Measurements from ENCODE around the gene LHFPL3.
"Not testable (repeated sequence)": the region's sequence is repeated elsewhere in the genome, so short reads cannot be mapped to it uniquely, and the experiment has no call there.

Gene LHFPL3

DNA sequence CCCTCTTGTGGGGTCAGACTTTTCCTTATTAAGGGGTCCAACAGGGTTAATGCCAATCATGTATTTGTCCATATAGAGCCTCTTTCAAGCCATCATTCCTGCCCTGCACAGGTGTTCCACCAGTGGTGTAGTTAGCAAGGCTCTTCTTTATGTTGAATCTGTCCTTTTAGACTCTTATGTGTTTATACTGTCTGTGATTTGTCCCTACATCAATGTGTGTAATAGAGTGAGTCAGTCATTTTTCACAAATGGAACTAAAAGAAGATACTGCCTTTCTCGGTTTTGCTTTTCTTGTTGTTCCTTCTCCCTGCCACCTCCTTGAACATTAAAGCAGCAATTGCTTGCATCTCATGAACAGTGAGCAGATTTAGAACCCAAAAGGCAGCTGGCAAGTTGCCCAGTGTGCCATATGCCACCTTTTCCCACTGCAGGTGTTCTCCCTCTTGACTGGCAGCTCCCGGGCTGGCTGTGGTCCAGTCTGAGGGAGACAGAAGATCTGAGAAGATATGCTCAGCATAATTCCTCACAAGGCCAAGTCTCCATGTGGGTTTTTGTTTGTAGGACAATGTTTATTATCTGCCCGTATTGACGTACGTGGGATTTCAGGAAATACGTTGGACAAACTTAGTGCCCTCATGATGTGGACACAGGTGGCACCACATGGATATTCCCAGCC, 154.1 kb downstream of the LHFPL3 start:
- no peak for DNase-seq (ENCODE audit: low read depth)

DNA sequence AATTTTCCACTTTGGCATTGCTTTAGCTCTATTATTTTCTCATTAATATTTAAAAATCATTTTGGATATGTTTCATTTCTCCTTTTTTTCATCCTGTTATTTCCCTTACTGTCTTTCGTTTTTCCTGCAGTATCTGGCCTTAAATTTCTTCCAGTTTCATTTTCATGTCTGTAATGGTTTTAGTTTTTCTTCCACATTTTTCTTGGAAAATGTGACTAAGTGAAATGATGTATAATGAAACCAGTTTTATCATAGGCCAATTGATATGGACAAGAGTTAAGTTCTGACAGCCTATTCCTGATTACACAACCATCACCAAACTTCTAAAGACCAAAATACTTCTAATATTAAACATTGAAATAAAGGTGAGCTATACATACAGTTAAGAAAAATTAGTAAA, 158.5 kb downstream of the LHFPL3 start:
- DNase-seq (ENCODE audit: low read depth): no peak

DNA sequence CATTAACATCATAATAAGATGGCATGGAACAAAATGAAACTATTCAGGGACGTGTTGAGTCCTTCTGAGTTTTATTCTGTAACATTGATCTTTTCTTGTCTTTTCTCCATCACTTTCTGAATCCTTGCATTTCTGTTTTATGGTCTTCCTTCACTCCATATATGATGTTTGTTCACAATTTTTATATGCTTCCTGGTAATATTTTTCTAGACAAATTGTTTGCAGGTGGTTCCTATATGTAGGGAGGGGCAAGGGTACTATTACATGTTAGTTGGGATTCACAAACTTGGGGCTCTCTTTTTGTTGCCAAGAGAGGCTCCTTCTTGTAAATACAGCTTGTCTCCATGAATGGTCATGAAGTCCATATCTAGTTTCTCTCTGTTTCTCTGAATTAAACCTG, 159.2 kb downstream of the LHFPL3 start:
- DNase-seq (ENCODE audit: low read depth): no peak

DNA sequence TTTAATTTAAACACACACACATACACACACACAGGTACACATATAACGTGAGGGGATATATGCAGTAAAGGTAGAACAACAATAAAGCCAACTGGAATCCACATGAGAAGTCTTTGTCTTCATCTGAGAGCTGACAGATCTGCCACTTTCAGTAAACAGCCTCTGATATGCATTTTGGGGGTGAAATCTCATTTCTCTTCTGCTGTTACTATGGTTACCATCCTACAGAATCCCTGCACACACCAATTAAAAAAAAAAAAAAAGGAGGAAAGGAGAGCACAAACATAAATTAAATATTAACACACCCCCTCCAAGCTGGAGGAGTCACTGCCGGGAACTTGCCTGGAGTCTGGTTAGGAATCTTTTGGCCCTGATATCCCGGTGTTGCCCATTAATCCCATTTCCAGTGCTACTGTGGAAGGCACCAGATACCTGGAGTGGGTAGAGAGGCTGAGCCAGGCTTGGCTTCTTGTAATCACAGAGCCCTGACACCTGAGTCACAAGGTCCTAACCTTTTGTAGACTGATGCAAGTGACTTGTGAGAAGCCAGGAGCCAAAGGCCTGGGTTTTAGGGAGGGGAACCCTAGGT, 169.1 kb downstream of the LHFPL3 start:
- DNase-seq (ENCODE audit: low read depth): no peak

DNA sequence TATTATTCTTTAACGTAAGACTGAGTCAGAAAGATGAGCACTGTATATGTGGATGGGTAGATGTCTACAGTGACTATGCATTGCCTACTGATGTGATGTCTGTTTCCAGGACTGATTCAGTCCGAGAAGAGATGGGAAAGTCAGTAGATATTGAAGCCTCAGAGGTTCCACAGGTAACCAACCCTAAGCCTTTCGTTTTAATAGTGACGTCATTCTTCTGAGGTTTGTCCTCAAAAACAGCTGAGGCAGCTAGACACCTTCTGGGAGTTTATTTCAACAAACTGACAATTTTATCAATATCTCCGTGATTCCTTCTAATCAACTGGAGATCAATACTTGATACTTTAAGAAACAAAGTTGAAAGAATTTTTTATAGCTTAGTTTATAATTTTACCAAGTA, 171.6 kb downstream of the LHFPL3 start:
- no peak for DNase-seq (ENCODE audit: low read depth)

DNA sequence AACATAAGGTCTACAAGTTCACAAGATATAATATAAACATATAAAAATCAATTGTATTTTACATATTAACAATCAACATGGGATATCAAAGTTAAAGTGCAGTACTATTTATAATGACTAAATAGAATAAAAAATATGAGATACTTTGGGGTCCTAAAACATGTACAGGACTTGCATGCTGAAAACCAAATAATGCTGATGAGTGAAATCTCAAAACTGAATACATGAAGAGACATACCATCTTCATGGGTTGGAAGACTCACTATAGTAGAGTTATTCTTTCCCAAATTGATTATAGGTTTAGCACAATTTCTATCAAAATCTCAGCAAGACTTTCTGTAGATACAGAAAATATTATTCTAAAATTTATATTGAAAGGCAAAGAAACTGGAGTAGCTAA, 181.5 kb downstream of the LHFPL3 start:
- DNase-seq (ENCODE audit: low read depth): no peak

DNA sequence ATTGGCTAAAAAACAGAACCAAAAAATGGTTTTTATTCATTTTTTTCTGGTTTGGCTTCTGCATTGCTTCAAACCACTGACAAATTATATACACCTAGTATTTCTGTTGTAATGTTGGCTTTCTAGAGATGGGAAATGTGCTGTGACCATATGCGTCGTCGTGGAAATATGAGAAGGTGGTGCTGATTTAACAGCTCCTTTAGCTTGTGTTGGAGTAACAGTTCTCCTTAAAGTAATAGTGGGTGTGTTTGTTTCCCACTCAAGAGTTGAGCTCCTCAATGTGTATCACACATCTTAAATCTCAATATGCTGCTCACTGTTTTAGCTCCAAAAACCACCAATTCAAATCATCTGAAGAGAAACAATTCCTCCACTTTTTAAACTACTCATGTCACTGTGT, 196.4 kb downstream of the LHFPL3 start:
- no peak for DNase-seq (ENCODE audit: low read depth)

DNA sequence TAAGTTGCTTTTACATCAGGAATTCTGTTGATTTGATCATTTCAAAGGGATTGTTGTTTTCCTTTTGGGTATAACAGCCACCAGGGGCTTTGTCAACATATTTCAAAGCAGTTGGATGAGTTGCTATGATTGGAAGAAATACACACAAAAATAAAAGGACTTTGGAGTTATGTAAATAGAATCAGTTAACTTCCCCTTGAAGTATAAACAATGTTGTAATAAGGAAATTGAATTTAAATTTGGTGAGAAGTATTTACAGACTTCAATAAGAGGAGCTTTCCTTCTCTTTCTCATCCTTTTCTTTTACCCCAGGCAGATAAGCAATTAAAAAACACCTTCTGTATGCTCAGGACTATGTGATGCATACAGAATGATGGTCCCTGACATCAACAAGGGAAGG, 199.7 kb downstream of the LHFPL3 start:
- no peak for DNase-seq (ENCODE audit: low read depth)

DNA sequence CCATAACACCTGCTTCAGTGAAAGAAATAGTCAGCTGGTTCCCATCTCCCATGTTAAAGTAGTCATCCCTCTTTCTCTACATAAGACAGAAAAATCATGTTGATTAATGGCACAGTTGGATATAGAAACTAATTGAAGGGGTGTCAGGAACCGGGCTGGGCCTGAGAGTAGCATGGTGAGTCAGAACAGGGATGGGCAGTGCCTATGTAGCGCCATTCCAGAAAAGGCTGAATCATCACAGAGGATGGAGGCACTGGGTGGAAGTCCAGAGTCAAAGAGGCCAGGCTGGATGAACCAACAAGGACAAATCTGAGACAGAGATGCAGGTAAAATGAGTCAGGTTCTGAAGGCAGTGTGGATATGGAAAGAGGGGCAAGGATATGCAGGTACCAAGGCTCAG, 201.2 kb downstream of the LHFPL3 start:
- DNase-seq (ENCODE audit: low read depth): no peak

DNA sequence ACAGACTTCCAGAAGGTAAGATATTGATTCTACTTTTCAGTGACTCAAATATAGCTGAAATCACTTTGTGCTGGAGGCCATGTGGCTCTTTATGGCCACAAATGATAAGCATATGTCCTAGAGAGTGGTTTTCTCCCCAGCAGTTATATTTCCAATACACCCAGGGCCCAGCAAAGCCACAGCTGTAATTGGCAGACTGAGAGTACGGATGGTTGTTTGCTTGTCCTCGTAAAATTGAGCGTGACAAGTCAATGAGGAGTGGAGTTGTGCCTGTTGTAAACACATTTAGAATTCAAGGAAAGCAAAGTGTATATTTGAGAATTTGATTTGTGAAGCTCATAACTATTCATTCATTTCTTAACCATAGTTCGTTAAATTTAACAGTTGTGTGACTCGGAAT, 201.8 kb downstream of the LHFPL3 start:
- DNase-seq (ENCODE audit: low read depth): no peak

DNA sequence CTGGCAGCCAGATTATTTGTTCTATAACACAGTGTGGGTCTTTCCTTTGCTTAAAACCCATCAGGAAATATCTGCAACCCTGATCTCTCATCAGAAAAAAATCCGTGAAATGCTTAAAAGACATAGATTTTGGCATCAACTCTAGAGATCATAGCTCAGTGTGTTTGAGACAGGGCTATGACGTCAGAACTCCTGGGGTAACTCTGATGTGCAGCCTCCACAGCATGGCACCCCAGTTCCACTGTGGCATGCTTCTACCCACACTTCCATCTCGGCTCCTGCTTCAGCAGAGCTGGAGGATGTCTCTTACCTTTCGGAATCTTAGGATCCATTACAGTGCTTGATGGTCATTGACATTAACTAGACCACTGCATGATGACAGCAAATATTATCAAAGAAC, 205.7 kb downstream of the LHFPL3 start:
- DNase-seq (ENCODE audit: low read depth): no peak

DNA sequence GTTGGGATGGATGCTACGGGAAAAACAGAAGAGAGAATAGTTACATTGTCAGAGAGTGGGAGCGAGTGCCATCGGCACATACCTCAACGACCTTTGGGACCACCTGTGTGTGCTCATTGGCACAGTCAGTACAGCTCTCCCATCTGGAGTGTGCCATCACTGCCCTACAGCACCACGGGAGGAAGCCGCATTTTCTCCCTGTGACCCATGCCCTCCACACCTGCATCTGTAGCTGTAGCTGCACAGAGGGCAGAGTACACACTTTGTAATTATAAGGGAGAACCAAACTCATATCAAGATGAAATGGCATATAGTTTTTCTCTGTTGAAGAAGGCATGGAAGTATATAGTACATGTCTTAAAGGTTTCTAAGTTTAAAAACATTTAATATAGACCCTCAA, 207.4 kb downstream of the LHFPL3 start:
- DNase-seq (ENCODE audit: low read depth): no peak

DNA sequence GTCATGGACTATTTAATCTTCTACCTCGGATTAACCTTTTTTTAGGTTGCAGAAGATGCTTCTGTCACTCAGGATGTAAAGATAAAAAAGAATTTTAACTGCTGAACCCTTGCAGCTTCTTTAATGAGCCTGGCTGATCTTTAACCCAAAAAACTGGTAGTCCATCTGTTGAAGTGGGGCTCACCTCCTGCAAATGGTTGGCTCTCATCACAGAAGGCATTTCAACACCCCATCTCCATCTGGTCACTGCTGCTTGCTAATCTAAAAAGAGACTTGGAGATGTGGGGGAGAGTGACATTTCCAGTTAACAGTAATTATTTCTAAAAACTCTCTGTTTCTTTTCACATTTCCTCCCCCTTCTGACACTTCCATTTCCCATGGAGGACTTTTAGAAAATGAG, 208.6 kb downstream of the LHFPL3 start:
- DNase-seq (ENCODE audit: low read depth): no peak

DNA sequence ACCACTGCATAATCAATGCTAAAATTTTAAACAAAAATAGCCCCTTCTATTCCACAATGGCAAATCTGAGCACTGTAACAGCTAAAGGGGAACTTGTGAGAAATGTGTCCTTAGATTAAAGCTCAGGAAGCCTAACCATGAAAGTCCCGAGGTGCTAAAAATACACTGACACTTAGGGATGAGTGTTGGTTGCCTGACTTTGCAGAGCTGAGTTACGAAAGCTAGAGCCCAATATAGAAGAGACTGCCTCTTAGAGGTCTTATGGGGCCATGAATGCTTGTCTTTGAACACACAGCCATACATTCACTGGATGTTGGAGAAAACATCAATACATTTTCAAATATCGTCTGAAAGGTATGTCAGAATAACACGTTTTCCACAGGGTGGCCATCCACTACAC, 209.7 kb downstream of the LHFPL3 start:
- no peak for DNase-seq (ENCODE audit: low read depth)

DNA sequence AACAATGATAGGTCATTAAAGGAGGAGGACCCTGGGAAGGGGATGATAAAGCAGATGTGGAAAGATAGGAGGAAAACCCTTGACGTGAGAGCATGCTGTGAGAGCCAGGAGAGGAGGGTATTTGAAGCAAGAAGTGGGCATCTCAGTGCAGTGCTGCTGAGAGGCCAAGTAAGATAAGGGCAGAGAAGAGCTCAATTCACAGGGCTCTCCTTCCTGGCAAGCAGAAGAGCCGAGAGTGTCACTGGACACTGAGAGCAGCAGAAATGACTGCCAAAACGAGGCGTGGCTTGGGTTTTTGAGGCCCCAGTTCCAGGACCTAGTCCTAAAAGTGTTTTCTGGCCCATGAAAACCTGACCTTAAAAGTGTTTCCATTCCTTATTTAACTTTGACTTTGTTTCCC, 213.5 kb downstream of the LHFPL3 start:
- no peak for DNase-seq (ENCODE audit: low read depth)

DNA sequence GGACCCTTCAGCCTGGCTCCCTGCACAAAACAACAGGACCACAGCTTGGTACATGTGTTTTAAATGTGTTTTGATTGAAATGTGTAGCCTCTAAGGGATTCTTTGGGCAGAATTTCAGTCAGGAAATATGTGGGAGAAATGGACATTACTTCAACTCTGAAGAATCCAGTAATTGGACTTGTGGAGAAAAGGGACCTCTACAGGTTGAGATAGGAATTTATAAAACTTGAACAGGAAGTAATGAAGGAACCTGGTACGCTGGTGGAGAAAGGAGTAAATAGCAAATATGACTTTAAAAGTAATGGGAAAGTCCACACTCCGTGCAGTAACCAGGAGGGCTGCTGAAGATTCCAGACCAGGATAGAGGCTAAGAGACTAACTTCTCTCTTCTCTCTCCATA, 220.5 kb downstream of the LHFPL3 start:
- no peak for DNase-seq (ENCODE audit: low read depth)

DNA sequence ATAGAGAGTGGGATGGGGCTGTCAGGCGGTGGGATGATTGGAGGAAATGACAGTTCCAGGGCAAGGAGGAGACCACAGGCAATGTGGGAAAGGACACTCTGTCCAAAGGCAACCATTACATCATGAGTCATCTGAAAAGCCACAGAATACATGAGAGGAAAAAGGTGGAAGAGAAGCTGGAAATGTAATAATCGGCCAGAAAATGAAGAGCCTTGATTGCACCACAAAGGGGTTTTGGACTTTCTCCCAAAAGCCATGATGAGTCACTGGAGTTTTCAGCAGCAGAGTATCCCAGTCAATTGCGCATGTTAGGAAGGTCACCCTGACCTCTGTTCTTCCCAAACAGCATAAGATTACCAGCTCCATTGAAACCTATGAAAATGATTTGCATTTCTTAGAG, 222.0 kb downstream of the LHFPL3 start:
- no peak for DNase-seq (ENCODE audit: low read depth)

DNA sequence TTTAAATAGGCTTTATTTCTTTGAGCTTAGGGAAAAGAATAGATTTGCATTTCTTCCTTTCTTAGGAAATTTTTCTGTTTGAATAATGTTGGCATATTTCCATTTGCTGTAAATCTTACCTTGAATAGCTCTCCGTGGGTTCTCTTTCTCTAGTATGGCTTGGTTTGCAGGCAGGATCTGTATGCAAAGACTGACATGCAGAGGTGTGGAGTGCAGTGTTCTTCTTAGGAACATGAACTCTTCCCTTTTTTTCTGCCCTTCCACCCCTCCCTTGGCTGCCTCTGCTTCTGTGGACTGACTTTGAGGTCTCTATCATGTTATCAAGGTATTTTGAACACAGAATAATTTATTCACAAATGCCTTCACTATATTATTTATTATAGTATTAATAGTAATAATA, 222.8 kb downstream of the LHFPL3 start:
- DNase-seq (ENCODE audit: low read depth): no peak

DNA sequence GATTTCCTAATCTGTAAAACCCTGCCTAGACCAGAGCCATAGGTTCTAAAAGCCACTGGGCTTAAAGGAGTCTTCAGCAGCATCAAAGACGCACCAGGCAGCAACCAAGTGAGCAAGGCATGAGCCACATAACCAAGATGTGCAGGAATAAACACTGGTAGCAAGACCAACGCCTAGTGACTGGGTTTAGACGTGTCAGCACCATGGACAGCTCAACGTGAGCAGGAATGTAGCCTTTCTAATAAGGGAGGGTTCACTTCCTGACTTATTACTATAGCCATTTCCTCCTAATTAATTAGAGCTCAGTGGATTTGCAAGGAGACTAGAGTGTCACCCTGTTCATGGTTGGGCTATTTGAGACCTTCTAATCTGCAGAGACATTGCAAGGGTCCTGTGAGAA, 223.7 kb downstream of the LHFPL3 start:
- no peak for DNase-seq (ENCODE audit: low read depth)

DNA sequence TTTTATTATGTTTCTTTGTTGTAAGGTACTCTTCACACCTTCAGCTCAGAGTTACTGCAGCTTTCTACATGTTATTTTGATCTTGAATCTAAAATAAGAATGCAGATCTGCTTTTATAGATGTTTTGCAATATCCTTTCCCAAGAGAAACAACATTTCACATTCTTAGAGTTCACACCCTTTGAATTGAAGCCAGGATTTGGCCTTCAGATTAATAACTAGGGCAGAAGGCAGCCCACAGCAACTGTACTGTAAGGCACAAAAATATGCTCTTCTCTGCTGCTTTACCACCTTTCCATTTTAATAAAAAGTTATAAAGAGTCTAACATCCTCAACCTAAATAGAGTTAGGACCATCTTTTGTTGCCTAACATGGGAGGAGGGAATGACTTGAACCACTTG, 224.7 kb downstream of the LHFPL3 start:
- DNase-seq (ENCODE audit: low read depth): no peak

DNA sequence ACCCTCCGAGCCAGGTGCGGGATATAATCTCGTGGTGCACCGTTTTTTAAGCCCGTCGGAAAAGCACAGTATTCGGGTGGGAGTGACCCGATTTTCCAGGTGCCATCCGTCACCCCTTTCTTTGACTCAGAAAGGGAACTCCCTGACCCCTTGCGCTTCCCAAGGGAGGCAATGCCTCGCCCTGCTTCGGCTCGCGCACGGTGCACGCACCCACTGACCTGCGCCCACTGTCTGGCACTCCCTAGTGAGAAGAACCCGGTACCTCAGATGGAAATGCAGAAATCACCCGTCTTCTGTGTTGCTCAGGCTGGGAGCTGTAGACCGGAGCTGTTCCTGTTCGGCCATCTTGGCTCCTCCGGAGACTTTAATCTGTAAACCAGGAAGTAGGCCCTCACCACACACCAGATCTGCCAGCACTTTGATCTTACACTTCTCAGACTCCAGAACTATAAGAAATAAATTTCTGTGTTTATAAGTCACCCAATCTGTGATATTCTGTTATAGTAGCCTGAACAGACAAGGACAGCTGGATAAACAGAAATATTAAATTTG, 235.0 kb downstream of the LHFPL3 start:
- not testable (repeated sequence) for DNase-seq (ENCODE audit: low read depth)

DNA sequence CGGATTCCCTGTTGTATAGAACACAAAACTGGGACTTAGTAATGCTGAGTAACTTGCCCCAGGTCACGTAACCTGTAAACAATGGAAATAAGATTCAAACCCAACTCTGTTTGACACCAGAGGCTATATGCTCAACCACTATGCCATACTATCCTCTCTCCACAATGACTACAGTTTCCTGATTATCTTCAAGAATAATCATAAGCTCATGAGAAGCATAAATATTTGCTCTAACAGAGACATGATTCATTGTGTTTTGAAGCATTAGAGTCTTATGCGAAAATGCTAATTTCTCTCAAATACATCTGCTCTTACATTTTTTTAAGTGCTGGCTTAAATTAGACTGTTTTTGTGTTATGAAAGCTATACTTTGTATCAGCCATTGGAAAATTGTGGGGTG, 241.3 kb downstream of the LHFPL3 start:
- no peak for DNase-seq (ENCODE audit: low read depth)

DNA sequence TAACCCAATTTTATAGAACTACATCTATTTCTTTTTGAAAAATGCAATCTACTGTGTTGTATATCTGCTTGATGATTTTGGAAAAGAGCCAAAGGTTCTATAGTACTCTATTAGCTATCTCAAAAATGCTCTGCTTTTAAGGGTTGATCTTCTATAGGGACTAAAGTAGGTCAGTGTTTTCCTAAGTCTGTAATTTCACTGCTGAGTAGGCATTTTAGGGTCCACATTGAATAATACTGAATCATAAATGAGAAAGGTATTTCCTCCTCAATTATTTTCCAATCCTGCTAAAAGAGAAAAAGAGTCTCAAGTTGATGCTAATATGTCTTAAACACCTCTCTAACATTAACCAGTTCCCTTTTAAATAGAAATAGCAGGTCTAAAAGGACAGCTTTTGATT, 244.2 kb downstream of the LHFPL3 start:
- no peak for DNase-seq (ENCODE audit: low read depth)

DNA sequence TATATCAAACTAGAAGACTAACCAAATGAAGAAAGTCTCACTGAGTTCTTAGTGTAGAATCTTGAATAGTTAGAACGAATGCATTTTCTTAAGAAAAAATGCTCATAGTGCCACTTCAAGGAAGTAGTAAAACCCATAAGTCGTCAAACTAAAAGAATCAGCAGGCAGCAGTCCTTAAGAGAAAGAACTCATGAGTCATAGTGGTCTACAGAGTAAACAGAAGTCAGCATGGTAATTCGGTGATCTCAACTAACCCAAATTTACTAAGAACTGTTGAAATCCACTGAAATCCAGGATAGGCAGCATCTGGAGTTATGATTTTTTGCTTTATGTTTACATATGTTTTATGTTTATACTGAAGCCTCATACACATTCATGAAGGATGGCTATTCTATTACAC, 256.2 kb downstream of the LHFPL3 start:
- DNase-seq (ENCODE audit: low read depth): no peak

Data from activated T-helper 9 cell treated with anti-CD3 and anti-CD28 coated beads, Interleukin-2, amount 50 U/mL, for 16 hours (primary cell).